SIG-M5 (cell line): ENCODE data around the gene CHD6.
"Not testable (repeated sequence)": the region's sequence is repeated elsewhere in the genome, so short reads cannot be mapped to it uniquely, and the experiment has no call there.

ENCODE experiments used
- DNase-seq: peaks from one replicate; lab custom pipeline; 2025; lab: John Stamatoyannopoulos, UW

CHD6 gene

DNA sequence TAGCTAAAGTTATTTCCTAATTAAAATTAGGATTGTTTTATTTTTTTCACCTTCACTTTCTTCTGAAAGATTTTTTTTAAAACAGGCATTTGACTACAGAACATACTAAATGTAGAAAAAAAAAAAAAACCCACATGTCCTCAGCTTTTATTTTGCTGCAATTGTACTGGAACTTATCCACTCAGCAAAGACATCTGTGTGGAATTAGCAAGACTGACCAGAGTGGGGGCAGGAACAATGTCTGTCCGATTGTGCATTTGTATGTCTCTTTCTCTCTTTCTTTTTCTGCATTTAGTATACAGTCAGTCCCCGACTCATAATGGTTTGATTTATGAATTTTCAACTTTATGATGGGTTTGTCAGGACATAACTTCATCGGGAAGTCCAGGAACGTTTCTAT lies 77.3 kb downstream of the CHD6 start:
- DNase-seq = no peak

DNA sequence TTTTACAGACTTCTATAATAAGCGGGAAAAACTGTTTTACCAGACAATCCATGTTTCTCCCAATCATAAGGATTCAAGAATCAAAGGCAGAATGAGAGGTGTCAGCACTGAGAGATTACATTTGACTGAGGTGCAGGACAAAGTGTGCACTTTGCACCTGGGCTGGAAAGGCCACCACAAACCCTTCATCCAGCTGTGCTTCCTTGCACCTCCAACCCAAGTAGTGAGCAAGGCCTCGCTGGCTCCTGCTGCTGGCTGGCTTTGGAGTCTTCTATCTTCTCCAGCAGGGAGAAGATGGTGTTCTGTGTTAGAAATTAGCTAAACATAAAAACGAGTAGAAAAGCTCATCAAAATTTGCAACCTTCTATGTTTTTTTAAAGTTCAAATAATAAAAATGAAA lies 77.7 kb downstream of the CHD6 start:
- DNase-seq = no peak

DNA sequence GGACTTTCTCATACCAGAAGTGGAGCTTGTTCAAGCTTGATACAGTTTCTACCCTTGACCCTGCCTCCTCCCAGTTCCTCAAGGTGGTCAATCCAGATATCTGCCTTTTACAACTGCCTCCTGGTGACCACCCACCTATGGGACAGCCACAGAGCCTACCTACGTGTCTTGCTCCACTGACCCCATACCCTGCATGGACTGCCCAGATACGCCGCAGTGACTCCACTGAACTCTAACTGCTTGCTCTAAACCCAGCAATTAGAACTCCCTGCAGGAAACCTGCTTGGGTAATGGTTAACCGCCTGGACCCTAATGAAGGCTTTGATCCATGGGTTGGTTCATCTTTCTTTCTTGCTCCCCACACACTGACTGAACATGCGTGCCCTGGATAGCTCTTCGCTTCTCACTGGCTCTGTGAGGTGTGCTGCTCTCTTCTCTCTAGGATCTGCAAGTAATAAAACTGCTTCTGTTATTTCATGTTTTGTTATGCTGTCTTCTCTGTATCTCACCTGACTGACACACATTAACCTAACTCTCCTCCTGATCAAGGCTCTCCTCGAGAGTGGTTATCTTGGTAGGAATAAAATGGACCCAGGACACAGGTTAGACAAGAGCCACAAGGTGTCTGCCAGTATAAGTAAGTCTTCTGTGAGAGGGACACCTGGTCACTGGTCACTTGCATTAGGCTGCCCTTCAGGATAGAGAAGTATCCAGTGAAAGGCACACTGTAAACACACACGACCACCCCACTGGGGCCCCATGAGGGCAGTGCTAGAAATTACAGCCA lies 79.2 kb downstream of the CHD6 start:
- no peak for DNase-seq

DNA sequence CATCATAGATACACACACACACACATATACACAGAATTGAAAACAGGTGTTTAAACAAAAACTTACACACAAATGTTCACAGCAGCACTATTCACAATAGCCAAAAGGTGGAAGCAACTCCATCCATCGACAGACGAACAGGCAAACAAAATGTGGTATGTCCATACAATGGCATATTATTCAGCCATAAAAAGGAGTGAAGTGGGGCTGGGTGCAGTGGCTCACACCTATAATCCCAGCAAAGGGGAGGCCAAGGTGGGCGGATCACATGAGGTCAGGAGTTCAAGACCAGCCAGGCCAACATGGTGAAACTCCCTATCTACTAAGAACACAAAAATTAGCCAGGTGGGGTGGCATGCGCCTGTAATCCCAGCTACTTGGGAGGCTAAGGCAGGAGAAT lies 80.3 kb downstream of the CHD6 start:
- DNase-seq = no peak

DNA sequence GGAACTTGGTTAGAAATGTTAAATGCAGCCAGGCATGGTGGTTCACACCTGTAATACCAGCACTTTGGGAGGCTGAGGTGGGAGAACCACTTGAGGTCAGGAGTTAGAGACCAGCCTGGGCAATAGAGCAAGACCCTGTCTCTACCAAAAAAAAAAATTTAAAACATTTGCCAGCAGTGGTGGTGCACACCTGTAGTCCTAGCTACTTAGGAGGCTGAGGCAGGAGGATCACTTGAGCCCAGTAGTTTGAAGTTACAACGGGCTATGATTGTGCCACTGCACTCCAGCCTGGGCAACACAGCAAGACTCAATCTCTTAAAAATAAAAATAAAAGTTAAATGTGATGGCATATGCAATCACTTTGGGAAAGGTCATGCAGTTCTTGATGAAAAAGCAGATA lies 82.6 kb downstream of the CHD6 start:
- not testable (repeated sequence) for DNase-seq

DNA sequence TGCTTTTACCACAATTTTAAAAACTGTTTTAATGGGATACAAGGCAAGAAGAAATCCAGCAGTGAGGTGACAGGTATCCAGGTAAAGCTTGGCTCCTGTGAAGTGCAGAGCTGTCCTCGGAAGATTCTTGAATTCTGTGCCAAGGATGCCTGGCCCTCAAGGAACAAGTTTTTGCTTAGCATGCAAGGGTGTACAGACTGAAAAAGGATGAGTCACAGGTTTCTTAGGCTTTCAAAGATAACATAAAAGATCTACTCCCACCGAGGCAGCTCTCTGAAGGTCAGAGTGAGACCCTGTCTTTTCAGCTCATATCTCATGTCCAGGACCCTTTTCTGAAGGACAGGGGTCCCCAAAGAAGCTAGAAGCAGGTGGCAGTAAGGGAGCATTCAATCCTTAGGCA lies 83.3 kb downstream of the CHD6 start:
- no peak for DNase-seq

DNA sequence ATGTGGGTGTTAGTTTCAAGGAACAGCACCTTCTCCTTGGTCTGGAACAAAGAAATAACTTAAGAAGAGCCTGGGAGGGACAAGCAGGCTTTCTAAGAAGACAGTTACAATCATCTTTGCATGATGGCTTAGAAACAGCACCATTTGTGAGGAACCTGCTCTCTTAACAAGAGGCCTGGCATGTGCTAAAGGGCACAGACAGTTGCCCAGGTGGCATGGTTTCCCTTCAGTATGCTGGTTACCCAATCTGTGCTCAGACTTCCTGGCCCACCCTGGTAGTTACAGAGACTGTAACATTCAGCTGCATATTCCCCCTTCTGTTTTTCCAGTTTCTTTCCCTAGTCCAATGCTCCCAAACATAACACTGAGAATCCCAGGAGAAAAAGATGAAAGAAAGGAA lies 84.0 kb downstream of the CHD6 start:
- DNase-seq = no peak

DNA sequence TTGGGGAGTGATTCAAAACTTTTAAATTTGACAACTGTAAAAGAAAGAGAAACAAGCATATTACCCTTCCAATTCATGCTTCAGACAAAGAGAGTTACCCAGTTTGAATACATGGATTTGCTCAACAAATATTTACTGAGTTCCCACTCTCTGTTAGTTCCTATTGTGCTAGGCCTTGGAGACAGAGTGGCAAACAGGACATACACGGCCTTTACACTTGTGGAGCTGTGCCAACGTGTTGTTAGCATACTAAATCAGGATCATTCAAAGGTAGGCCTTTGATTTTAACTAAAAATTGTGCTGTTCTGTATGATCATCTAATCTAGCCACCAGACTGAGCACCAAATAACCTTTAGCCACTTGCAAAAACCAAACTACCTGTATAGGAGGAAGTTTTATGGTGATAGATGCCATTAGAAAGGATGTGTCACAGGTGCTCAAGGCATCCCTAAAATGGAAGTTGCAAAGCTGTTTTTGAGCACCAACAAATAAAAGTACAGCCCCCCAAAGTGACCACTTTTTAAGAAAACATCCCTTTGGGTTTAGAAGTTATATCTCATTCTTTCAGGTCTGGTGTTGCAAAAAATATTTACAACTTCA lies 84.5 kb downstream of the CHD6 start:
- no peak for DNase-seq

DNA sequence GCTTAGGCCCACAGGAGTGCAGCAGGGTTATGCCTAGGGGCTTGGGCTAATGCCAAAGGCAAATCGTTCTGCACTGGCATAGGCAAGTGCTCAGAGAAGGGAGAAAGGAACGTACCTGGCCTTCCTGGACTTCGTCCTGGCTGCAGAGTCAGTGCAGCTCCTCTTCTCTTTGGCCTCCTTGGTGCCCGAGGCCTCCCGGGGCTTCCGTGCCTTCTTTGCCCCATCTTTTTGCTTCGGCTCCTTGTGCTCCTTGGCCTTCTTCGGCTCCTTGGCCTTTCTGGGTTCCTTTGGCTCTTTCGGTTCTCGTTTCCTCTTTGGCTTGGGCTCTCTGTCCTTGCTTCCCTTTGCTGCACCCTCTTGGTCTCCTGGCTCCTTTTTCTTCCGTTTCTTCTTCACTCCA lies 85.2 kb downstream of the CHD6 start:
- DNase-seq = no peak

DNA sequence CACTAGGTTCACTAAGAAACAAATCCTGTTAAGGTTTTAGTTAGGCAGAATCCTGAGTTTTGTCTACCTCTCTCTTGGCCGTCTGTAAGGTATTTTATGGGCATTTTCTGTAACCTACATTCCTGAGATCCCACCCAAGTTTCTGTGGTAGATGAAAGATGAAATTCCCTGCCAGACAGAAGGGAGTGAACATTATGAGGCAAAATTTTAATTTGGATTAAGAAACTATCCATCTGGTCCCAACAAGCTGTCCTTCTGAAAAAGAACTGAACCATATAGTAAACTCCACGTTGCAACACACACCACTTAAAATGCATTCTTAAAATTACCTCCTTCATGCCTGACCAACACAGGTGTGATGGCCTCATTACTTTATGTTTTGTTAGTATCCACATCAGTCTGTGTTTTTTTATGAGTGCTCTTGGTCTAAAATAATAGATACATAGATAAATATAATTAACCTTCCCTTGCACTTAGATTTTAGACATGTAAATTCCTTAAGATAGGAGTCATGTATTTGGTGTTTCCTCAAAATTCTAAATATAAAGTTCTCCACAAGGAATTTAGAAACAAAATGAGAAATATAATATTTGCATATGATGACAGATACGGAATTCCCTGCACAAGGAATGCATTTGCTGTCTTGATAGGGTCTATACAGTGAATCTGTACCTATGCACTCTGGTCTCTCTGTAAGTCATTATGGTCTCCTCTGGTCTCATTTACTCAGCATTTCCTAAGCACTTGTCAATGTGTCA lies 86.5 kb downstream of the CHD6 start:
- no peak for DNase-seq

DNA sequence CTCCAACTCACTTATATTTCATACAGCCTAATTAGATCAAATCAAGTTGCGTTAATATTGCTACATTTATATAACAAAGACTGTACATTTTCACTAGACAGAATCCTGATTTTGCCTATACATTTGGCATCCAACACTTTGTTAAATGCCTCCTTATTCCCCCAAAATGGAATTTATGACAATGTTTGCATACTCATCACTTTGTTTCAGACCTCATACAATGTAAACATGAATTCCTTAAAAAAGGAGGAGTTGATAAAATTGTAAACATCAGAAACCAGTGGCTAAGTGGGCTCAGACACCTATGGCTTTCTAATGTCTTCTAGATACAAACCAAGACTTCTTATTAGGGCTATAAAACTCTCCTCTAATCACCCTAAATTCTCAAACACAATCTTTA lies 87.3 kb downstream of the CHD6 start:
- DNase-seq = no peak

DNA sequence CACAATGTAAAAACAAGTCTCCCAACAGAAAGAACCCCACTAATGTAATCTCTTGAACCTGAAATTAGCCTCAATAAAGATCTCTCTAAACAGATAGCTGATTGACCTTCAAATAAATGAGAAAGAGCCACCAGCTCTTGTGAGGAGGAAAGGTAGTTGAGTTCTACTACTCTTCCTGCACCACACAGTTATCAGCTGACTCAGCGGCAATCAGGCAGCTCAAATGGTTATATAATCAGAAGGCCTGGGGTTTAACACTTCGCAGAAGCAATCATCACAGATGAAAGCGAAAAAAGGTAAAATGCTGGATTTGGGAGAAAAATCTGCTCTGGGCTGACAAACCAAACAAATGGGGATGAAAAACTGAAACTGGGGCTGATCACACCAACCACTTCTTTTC lies 91.8 kb downstream of the CHD6 start:
- no peak for DNase-seq

DNA sequence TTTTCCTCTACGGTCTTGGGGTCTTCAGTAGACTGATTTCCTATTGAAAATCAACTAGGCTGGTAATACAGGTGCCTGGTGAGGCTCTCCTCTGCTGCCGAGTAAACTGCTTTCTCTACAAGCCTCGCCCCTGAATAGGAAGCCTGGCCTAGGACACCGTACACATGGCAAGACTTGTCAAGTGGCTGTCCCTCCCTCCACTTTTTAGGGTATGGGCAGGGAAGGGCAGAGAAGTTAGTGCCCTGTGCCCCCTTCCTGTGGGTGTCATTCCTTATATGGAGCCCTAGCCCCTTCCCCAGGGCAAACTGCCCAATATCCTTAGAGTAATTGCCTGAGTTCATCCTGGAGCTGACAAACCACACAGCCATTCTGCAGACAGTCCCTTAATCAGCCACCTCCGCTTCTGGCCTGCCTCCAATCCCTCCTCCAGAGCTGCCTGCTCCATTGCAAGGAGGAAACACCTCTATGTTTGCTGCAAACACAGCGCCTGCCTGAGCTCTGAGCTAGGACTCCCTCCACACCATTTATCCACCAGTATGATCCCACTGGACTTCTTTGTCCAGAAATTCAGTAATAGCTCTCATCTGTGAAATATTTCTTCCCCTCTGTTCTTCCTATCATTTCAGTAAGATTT lies 93.1 kb downstream of the CHD6 start:
- no peak for DNase-seq

DNA sequence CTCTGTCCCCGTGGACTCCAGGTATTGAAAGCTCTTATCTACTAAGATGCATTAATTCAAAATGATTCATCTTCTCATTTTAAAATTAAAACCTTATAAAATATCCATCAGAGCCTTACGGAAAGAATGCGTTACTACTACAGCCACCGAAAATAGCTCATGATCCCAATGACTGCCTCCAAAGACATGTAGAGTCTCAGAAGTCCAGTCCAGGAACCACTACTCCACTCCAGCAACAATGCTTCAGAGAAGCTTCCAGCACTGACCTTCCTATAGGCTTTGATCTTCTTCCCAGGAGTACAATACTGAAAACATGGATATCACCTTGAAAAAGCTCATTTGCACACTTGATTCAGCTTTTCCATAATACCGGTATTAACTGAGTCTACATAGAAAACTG lies 94.3 kb downstream of the CHD6 start:
- no peak for DNase-seq

DNA sequence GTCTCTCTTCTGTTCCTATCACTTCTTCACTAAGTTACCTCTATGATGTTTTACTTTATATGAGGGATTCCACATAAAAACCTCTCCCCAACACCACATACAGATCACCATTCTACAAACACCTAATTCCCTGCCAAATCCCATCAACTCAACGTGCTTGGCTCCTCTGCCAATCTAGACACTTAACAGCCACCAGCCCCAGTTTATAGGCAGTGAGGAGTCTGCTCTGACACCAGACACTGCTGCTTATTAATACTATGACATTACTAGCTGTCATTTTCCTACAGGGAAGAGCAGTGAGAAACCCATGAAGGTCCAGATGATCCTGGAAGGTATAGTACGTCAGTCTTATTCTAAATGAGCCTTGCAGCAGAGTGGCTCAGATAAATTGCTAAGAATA lies 104.3 kb downstream of the CHD6 start:
- DNase-seq = no peak

DNA sequence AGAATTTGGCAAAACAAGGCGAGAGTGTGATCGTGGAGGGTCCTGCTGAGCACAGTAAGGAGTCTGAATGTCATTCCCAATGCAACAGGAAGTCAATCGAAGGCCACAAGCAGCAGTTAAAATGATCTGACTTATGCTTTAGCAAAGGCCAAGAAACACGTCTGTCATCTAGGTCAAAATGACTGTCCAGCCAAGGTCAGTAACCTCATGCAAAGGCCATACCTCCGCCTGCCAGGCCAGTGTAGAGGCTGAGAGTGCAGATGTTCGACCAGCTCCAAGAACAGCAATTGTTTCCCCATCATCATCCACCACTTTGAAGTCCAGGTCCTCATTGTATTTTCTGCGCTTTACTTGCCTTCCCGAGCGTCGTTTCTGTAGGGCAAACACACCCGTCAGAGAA lies 105.6 kb downstream of the CHD6 start:
- DNase-seq = no peak

DNA sequence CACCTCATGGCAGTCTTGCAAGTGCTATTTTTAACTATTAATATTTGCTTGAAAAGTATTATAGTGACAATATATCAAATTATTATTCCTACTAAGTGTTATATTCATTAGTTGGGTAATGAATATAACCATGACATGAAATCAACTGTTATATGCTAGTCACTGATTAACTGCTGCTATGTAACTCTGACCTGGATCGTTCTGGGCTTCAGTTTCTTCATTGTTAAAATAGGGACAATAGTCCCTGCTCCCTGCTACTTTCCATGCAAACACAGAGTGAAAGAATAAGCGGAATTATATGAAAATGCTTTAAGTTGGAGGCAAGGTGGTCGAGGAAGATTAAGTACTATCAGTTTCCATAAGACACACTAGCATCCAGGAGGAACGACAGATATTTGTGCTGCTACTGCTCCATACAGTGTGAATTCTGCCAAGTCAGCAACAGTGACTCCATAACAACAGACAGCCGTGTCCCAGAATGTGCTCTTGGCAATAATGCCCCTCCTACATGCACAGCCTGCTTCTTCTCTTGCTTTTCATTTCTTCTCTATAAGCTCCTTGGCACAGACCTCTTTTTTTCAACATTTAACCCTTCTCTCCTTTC lies 107.2 kb downstream of the CHD6 start:
- DNase-seq = no peak

DNA sequence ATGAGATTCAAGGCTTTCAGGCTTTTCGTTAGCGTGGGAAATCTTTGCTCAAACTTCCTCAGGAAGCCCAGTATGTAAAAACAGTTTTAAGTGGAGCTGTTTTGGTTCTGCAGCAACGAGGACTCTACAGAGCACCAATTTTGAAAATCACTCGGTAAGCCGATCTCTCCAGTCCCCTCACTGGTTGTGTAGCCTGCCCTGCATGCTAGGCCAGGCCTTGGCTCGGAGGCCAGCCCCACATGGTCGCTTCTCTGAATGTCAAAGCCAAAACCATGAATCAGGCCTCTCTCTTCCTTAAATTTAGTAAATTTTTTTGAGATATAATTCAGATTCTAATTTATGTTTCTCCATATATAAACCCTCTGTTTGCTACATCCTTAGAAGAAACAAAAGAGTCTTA lies 108.0 kb downstream of the CHD6 start:
- no peak for DNase-seq

DNA sequence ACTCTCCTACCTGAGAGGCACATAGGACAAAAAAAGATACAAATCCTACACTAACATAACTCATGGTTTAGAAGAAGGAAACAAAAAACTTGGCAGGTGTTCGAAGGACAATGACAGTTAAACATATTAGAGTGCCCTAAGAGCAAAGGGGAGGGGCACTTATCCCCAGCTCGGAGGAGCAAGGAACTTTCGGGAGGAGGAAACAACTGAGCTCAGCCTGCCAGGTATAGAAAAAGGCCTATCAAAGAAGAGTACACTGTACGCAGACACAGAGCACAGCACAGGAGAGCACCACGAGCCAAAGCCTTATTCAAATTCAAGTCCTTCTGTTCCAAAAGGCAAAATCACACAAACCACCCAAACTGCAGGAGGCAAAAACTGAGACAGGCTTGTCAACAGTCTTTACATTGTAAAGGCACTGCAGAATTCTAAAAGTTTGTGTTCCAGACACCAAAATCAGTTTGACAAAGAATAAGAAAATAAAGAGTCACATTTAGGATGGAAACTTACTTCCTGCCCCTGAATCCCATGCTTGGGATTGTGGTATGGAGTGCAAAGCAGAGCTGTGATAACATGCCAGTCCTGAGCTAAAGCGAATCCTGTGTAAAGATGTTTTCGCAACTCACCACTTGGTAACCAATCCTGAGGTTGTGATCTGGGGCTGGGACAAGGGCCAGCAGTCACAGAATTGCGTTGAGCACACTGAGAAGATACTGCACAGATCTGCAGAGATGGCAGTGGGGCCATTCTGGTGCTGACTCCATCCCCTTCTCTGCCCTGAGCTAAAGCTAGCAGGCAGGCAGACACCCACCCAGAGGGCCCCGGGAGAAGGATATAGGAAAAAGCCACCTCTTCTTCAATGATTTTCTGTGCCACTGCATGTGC lies 108.6 kb downstream of the CHD6 start:
- DNase-seq = no peak

DNA sequence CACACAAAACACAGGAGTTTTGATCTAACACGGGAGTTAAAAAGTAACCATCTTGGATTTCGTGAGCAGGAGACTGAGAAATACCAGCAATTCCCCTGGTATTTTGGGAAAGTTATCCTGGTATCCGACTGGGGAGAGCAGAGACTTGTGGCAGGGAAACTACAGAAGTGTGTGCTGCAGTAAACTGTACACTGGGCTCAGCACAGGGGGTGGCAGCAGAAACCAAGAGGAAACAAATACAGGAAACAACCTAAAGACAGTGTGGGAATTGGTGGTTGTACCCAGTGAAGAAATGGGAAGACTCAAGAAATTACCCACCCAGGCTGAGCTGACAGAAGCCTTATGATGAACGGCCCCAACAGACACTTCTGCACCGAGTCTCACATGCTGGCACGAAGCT lies 109.8 kb downstream of the CHD6 start:
- DNase-seq = no peak

DNA sequence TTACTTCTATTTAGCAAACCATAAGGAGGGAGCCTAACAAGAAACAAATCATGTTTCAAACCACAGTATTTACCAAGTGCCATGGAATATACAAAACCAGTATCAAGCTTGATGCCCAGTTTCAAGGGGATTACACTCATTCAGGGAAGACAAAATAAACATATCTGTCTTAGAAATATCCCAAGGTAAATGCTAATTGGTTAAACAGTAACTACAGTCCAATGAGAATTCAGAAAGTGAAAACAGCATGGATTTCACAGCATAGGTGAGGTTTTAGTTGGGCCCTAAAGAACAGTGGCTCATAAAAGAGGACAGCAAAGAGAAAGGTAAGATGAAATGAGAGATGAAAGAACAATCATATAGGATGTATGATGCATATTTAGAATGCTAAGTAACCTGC lies 110.3 kb downstream of the CHD6 start:
- no peak for DNase-seq
